ENCODE measurements around the gene ANKUB1. TPM values are rescaled to one million over a fixed set of nuclear protein-coding genes. Genes with fewer than 3 reads are reported as not detected.

The ANKUB1 gene
- total and polyA plus RNA-seq, 10 donors: 0.03 to 0.10 TPM; not detected in 8

DNA sequence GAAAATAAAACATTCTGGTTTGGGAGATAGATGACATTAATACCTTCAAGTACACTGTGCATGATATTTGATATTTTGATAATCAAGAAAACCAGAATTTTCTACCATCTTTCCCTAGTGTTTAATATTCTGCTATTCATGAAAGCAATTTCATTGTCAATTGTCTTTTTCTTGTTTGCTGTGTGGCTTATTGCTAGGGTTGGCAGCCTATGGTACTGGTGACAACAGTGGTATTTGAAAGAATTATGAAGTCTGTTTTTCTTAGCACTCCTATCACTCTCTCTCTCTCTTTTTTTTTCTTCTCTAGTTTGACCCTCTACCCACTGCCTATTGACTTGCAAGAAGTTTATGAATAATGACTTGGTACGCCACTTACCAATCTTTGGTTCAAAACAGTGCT, 36.0 kb upstream of the ANKUB1 start:
- intact Hi-C loops (cut with DNase I; ENCODE audit: low total_unique reads): no loop called here
- no peak for TF ChIP-seq POLR2AphosphoS5 (IDR thresholded peaks at IDR 0.05)
- TF ChIP-seq, protein P1, sequence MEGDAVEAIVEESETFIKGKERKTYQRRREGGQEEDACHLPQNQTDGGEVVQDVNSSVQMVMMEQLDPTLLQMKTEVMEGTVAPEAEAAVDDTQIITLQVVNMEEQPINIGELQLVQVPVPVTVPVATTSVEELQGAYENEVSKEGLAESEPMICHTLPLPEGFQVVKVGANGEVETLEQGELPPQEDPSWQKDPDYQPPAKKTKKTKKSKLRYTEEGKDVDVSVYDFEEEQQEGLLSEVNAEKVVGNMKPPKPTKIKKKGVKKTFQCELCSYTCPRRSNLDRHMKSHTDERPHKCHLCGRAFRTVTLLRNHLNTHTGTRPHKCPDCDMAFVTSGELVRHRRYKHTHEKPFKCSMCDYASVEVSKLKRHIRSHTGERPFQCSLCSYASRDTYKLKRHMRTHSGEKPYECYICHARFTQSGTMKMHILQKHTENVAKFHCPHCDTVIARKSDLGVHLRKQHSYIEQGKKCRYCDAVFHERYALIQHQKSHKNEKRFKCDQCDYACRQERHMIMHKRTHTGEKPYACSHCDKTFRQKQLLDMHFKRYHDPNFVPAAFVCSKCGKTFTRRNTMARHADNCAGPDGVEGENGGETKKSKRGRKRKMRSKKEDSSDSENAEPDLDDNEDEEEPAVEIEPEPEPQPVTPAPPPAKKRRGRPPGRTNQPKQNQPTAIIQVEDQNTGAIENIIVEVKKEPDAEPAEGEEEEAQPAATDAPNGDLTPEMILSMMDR (IDR thresholded peaks at IDR 0.05 in 8 of 11, conservative IDR thresholded peaks at IDR 0.05 in 3 of 11): no peak
- no peak for TF ChIP-seq POLR2A (IDR thresholded peaks at IDR 0.05)
- H3K27me3 ChIP-seq (replicated peaks in 1 of 7): no peaks in the 10 kb centered on the region
- no peak overlapping the region for H3K27ac ChIP-seq
- H3K4me1 ChIP-seq: peaks cover 0 to 32% (median 12%) of the 10 kb centered on the region in 6 donors
- H3K9me3 ChIP-seq: peaks cover 7 to 51% (median 39%) of the 10 kb centered on the region in 8 donors
- no peak overlapping the region for H3K4me3 ChIP-seq
- H3K36me3 ChIP-seq: peaks cover 0 to 26% (median 0%) of the 10 kb centered on the region in 6 donors
- 92 to 100% (median 97%) methylated on average over 1 of the region's 1 CpG for WGBS, 5 donors
- DNase-seq: no peak

DNA sequence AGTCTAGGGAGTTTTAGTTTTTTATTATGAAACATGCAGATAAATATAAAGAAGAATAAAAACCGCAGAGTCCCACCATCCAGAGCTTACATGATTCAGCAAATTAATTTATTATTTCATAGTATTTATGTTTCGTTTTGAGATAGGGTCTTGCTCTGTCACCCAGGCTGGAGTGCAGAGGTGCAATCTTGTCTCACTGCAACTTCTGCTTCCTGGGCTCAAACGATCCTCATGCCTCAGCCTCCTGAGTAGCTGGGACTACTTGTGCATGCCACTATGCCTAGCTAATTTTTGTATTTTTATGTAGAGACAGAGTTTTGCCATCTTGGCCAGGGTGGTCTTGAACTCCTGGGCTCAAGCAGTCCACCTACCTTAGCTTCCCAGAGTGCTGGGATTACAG, 34.3 kb upstream of the ANKUB1 start:
- DNase-seq: no peak
- WGBS, 5 donors: 62 to 70% (median 70%) methylated on average over 3 of the region's 3 CpGs
- H3K36me3 ChIP-seq: peaks cover 0 to 15% (median 0%) of the 10 kb centered on the region in 6 donors
- H3K9me3 ChIP-seq: peaks cover 7 to 41% (median 26%) of the 10 kb centered on the region in 8 donors
- intact Hi-C loops (cut with DNase I; ENCODE audit: low total_unique reads): no loop called here
- H3K27ac ChIP-seq: no peak overlapping the region
- H3K4me1 ChIP-seq: peaks cover 0 to 49% (median 19%) of the 10 kb centered on the region in 6 donors
- H3K27me3 ChIP-seq (replicated peaks in 1 of 7): no peaks in the 10 kb centered on the region
- no peak overlapping the region for H3K4me3 ChIP-seq
- TF ChIP-seq, protein P1 (IDR thresholded peaks at IDR 0.05 in 8 of 11, conservative IDR thresholded peaks at IDR 0.05 in 3 of 11): no peak
- no peak for TF ChIP-seq POLR2A (IDR thresholded peaks at IDR 0.05)
- TF ChIP-seq POLR2AphosphoS5 (IDR thresholded peaks at IDR 0.05): no peak

DNA sequence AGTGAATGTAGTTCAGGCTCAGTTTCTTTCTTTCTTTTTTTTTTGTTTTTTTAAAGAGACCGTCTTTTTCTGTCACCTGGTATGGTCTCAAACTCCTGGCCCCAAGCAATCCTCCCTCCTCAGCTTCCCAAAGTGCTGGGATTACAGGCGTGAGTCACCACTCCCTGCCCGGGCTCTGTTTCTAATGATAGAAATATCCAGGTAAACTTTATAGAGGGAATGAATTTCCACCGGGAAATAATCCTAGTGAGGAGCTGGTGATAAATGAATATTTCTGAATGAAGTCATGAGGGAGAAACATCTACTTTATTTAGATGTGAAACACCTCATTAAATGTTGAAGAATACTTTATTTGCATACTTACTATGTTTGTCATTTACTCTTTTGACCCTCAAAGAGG, 27.8 kb upstream of the ANKUB1 start:
- no peak for TF ChIP-seq POLR2A (IDR thresholded peaks at IDR 0.05)
- TF ChIP-seq POLR2AphosphoS5 (IDR thresholded peaks at IDR 0.05): no peak
- TF ChIP-seq, protein P1 (IDR thresholded peaks at IDR 0.05 in 8 of 11, conservative IDR thresholded peaks at IDR 0.05 in 3 of 11): no peak
- WGBS, 5 donors: 91 to 96% (median 92%) methylated on average over 4 of the region's 4 CpGs
- H3K4me1 ChIP-seq: peaks cover 0 to 93% (median 73%) of the 10 kb centered on the region in 6 donors
- no peak overlapping the region for H3K27ac ChIP-seq
- no peak for DNase-seq
- no peak overlapping the region for H3K4me3 ChIP-seq
- H3K9me3 ChIP-seq: peaks cover 0 to 14% (median 5%) of the 10 kb centered on the region in 8 donors
- intact Hi-C loops (cut with DNase I; ENCODE audit: low total_unique reads): no loop called here
- no peaks in the 10 kb centered on the region for H3K27me3 ChIP-seq (replicated peaks in 1 of 7)
- peaks cover 0 to under 1% (median 0%) of the 10 kb centered on the region in 6 donors for H3K36me3 ChIP-seq

DNA sequence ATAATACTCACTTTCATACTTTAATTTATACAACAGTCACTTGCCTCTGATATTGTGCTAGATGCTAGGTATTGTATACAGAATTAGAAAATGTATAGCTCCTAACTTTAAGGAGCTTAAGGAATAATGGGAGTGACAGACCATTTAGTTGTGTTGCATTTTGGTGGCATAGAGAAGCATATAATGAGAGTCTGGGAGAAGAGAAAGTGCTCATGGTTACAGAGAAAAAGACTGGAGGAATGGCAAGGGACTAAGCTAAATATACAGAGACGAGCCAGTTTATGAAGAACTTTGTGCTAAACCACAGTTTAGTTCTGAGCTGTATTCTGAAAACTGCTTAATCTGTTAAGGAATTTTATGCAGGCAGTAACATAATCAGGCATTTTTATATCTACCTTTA, 27.1 kb upstream of the ANKUB1 start:
- H3K27ac ChIP-seq: no peak overlapping the region
- H3K9me3 ChIP-seq: peaks cover 0 to 14% (median 5%) of the 10 kb centered on the region in 8 donors
- H3K27me3 ChIP-seq (replicated peaks in 1 of 7): no peaks in the 10 kb centered on the region
- peaks cover 7 to 95% (median 79%) of the 10 kb centered on the region in 6 donors for H3K4me1 ChIP-seq
- 71 to 87% (median 78%) methylated on average over 1 of the region's 1 CpG for whole genome bisulfite sequencing, 5 donors
- no peaks in the 10 kb centered on the region for H3K36me3 ChIP-seq
- no peak for DNase-seq
- no peak overlapping the region for H3K4me3 ChIP-seq
- intact Hi-C loops (cut with DNase I; ENCODE audit: low total_unique reads): no loop called here
- TF ChIP-seq POLR2A (IDR thresholded peaks at IDR 0.05) (no peak), POLR2AphosphoS5 (IDR thresholded peaks at IDR 0.05) (no peak)
- TF ChIP-seq, protein P1 (IDR thresholded peaks at IDR 0.05 in 8 of 11, conservative IDR thresholded peaks at IDR 0.05 in 3 of 11): no peak

Measured in spleen (tissue), 11 donors.